HCT116 (cell line): ENCODE results near the gene HEMGN. TPM values are rescaled to one million over a fixed set of nuclear protein-coding genes. Genes with fewer than 3 reads are reported as not detected.

ENCODE experiments used
- CEBPB ChIP-seq: IDR thresholded peaks from 2 replicates; pipeline ENCODE4 v1.6.1; 2012; ENCODE audit warnings: low read depth
- ELF1 ChIP-seq: IDR thresholded peaks from 2 replicates; pipeline ENCODE4 v1.6.1; 2012; ENCODE audit warnings: low read depth, borderline replicate concordance
- EZH2phosphoT487 ChIP-seq: fragments of 200-600 bp; IDR thresholded peaks from 2 replicates; pipeline ENCODE4 v1.6.1; 2018; ENCODE audit warnings: antibody characterized with exemption, borderline replicate concordance
- JUND ChIP-seq: IDR thresholded peaks from 2 replicates; pipeline ENCODE4 v1.6.1; 2012
- REST ChIP-seq: IDR thresholded peaks from 2 replicates; pipeline ENCODE4 v1.6.1; 2012; ENCODE audit warnings: low read depth
- TCF7L2 ChIP-seq: IDR thresholded peaks from 2 replicates; pipeline ENCODE4 v1.7.0; 2011; ENCODE audit warnings: borderline replicate concordance, inconsistent platforms; ENCODE audit not compliant: insufficient read depth, insufficient read length; ENCODE audit errors: extremely low read depth
- YY1 ChIP-seq: IDR thresholded peaks from 2 replicates; pipeline ENCODE4 v1.6.1; 2011; ENCODE audit warnings: low read length, low read depth, moderate library complexity, mild to moderate bottlenecking; ENCODE audit not compliant: insufficient replicate concordance; ENCODE audit errors: extremely low read depth
- ZBTB33 ChIP-seq: IDR thresholded peaks from 2 replicates; pipeline ENCODE4 v1.6.1; 2011; ENCODE audit warnings: mild to moderate bottlenecking, low read length, moderate library complexity; ENCODE audit not compliant: insufficient replicate concordance; ENCODE audit errors: extremely low read depth
- ZNF274 ChIP-seq: fragments of 200-500 bp; sonication (Bioruptor generic); IDR thresholded peaks from 2 replicates; pipeline ENCODE4 v1.6.1; 2014; ENCODE audit warnings: mild to moderate bottlenecking, low read depth, low read length, inconsistent platforms
- total RNA-seq: library from RNA; stranded (reverse); gene quantifications from one replicate; pipeline ENCODE4 v1.2.1, GENCODE V29; 2021; ENCODE audit not compliant: unreplicated experiment
- TF ChIP-seq, protein P1 (sequence below): IDR thresholded peaks from 2 replicates; pipeline ENCODE4 v1.6.1; 2012

HEMGN gene
- total RNA-seq, 1 experiment from 2014 or later: not detected

GRCh38 chr9:97923529-97924108, 14.4 kb downstream of the HEMGN start (continued):
- TF ChIP-seq REST: no peak
- no peak for TF ChIP-seq YY1
- no peak for TF ChIP-seq TCF7L2
- TF ChIP-seq ZNF274: no peak
- no peak for TF ChIP-seq CEBPB
- TF ChIP-seq, protein P1, sequence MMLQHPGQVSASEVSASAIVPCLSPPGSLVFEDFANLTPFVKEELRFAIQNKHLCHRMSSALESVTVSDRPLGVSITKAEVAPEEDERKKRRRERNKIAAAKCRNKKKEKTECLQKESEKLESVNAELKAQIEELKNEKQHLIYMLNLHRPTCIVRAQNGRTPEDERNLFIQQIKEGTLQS: no peak
- no peak for TF ChIP-seq EZH2phosphoT487
- no peak for TF ChIP-seq JUND
- TF ChIP-seq ZBTB33: no peak
- no peak for TF ChIP-seq ELF1
